Breast epithelium (tissue), 4 donors: Measurements from ENCODE around the gene PPFIA1. TPM values are rescaled to one million over a fixed set of nuclear protein-coding genes. Genes with fewer than 3 reads are reported as not detected.
A peak's percentile ranks its signal among the peaks of the same experiment; 100 is the strongest.

Experiments
- DNase-seq, 2 donors: peaks; one replicate each; pipeline ENCODE4 v3.0.0-alpha.2; 2019; ENCODE audit warnings: low spot score in 2 of 2
- H3K27ac ChIP-seq, 2 donors: fragments of 200-600 bp; sonication (generic) in 1 of 2; one replicate each; pipeline ENCODE4 v1.5.1; 2016 to 2019; ENCODE audit warnings: mild to moderate bottlenecking in 1 of 2
- H3K27me3 ChIP-seq, 2 donors: fragments of 200-600 bp; sonication (generic) in 1 of 2; one replicate each; pipeline versions ENCODE4 v1.5.1 to v1.6.0; 2017 to 2019; ENCODE audit warnings: control low read depth in 1 of 2, mild to moderate bottlenecking in 1 of 2
- H3K36me3 ChIP-seq: fragments of 200-600 bp; one replicate; pipeline ENCODE4 v1.5.1; 2019
- H3K4me1 ChIP-seq, 2 donors: fragments of 200-600 bp; sonication (generic); one replicate each; pipeline ENCODE4 v1.5.1; 2016 to 2019; ENCODE audit warnings: control low read depth in 1 of 2
- H3K4me3 ChIP-seq, 3 donors: fragments of 200-600 bp; sonication (generic); 1 replicate in 2 of 3; 2 replicates in 1 of 3; pipeline ENCODE4 v1.5.1; 2016 to 2019; ENCODE audit warnings: mild to moderate bottlenecking in 3 of 3, moderate library complexity in 2 of 3
- H3K9me3 ChIP-seq, 2 donors: fragments of 200-600 bp; sonication (generic) in 1 of 2; one replicate each; pipeline ENCODE4 v1.5.1; 2016 to 2019; ENCODE audit warnings: control low read depth in 1 of 2
- POLR2A ChIP-seq: fragments of 450-650 bp; IDR thresholded peaks from one replicate; pipeline ENCODE4 v1.6.1; 2016; ENCODE audit warnings: antibody characterized with exemption, mild to moderate bottlenecking, moderate library complexity
- POLR2AphosphoS5 ChIP-seq, 3 donors: sonication (generic); formaldehyde crosslinking; IDR thresholded peaks; one replicate each; pipeline ENCODE4 v1.6.1; 2017; ENCODE audit warnings: antibody characterized with exemption in 3 of 3
- intact Hi-C: fragments of 100-400 bp; cut with DNase I; formaldehyde crosslinking; loops from one replicate; pipeline ENCODE4 v1.15.1; 2023; ENCODE audit warnings: low total_unique reads
- total RNA-seq, 3 donors: library from RNA; depleted of rRNA; stranded (reverse); fragments of >200 nt; gene quantifications; one replicate each; pipeline ENCODE4 v1.1.0, GENCODE V29; 2016
- TF ChIP-seq, protein P1 (sequence below), 3 donors: fragments of 450-650 bp; IDR thresholded peaks; one replicate each; pipeline ENCODE4 v1.5.1; 2016 to 2017; ENCODE audit warnings: antibody characterized with exemption in 3 of 3, mild to moderate bottlenecking in 3 of 3, moderate library complexity in 3 of 3

PPFIA1 gene
- total RNA-seq, 3 donors from 2014 or later: 52.2 to 80.8 (median 78.0) TPM

DNA sequence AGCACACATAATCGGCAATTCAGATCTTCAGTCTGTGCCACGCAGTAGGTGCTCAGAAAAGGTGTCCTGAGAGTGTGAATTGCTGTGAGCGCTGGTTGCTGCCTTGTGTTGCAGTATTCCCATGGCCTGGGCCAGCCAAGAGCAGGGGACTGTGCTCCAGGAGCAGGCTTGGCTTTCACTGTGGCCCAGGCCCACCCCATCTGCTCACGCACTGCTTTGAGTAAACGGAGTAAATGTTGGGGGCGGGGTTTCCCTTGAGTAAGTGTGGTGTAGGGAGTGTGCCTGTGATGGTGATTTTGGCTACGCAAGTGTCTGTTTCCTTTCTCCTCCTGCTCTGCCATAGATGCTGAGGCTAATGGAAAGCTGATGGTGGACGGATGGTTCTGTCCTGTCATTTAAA, 130.2 kb downstream of the PPFIA1 start:
- Histone ChIP-seq H3K4me3 (peak overlapping the region in 1 of 3 donors; percentile 99), H3K36me3 (no peaks in the 10 kb centered on the region), H3K27me3 (no peaks in the 10 kb centered on the region), H3K9me3 (no peaks in the 10 kb centered on the region), H3K27ac (peak overlapping the region; percentile 95), H3K4me1 (peaks cover 0 to 12% of the 10 kb centered on the region in 2 donors)
- intact Hi-C loops: no loop called here
- no peak for TF ChIP-seq POLR2AphosphoS5 (IDR thresholded peaks at IDR 0.05)
- TF ChIP-seq POLR2A: no peak
- TF ChIP-seq, protein P1, sequence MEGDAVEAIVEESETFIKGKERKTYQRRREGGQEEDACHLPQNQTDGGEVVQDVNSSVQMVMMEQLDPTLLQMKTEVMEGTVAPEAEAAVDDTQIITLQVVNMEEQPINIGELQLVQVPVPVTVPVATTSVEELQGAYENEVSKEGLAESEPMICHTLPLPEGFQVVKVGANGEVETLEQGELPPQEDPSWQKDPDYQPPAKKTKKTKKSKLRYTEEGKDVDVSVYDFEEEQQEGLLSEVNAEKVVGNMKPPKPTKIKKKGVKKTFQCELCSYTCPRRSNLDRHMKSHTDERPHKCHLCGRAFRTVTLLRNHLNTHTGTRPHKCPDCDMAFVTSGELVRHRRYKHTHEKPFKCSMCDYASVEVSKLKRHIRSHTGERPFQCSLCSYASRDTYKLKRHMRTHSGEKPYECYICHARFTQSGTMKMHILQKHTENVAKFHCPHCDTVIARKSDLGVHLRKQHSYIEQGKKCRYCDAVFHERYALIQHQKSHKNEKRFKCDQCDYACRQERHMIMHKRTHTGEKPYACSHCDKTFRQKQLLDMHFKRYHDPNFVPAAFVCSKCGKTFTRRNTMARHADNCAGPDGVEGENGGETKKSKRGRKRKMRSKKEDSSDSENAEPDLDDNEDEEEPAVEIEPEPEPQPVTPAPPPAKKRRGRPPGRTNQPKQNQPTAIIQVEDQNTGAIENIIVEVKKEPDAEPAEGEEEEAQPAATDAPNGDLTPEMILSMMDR (IDR thresholded peaks at IDR 0.05): no peak
- no peak for DNase-seq

DNA sequence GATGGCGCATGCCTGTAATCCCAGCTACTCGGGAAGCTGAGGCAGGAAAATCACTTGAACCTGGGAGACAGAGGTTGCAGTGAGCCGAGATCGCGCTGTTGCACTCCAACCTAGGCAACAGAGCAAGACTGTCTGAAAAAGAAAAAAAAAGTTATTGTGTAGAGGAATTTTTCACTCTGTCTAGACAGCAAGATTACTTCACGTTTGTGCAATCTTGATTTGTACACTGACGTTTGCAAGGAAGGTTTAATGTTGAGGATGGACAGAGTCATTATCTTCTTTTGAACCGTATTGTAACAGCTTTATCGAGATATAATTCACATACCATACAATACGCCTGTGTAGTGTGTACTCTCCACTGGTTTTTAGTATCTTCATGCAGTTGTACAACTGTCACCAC, 131.5 kb downstream of the PPFIA1 start:
- H3K36me3 ChIP-seq: peaks cover 1% of the 10 kb centered on the region
- H3K27ac ChIP-seq: no peak overlapping the region
- H3K27me3 ChIP-seq: no peaks in the 10 kb centered on the region
- DNase-seq: no peak
- no peak for TF ChIP-seq POLR2AphosphoS5 (IDR thresholded peaks at IDR 0.05)
- no peak for TF ChIP-seq POLR2A
- TF ChIP-seq, protein P1 (IDR thresholded peaks at IDR 0.05): no peak
- intact Hi-C loops: no loop called here
- H3K9me3 ChIP-seq: no peaks in the 10 kb centered on the region
- no peak overlapping the region for H3K4me3 ChIP-seq
- peaks cover 0 to 12% of the 10 kb centered on the region in 2 donors for H3K4me1 ChIP-seq

- peaks cover 0 to 12% of the 10 kb centered on the region in 2 donors for H3K4me1 ChIP-seq
Measured at GRCh38 chr11:70402685-70403084, 132.2 kb downstream of the PPFIA1 start.

DNA sequence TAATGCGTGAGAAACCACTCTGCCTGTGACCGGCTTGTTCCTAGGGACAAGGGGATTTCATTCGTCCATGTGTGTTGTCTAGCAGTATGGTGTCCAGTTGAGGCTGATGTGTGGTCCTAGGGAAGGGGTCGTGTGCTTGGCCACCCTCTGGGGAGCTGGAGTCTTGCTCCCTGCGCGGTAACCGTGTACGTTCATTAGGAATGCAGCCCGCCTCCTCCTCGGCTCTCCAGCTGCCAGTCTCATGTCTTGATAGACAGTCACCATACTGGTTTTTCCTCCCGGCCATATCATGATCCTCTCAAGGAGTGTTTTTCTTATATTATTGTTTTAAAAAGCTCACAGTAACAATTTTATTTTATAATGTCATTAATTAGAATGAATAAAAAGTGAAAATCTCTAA, 133.8 kb downstream of the PPFIA1 start:
- no peaks in the 10 kb centered on the region for H3K9me3 ChIP-seq
- H3K4me3 ChIP-seq: no peak overlapping the region
- H3K27ac ChIP-seq: no peak overlapping the region
- intact Hi-C loops: no loop called here
- TF ChIP-seq, protein P1 (IDR thresholded peaks at IDR 0.05): no peak
- TF ChIP-seq POLR2A (no peak), POLR2AphosphoS5 (IDR thresholded peaks at IDR 0.05) (no peak)
- peaks cover 0 to 12% of the 10 kb centered on the region in 2 donors for H3K4me1 ChIP-seq
- DNase-seq: no peak
- H3K36me3 ChIP-seq: peaks cover 6% of the 10 kb centered on the region
- H3K27me3 ChIP-seq: no peaks in the 10 kb centered on the region

More at GRCh38 chr11:70402685-70403084, 132.2 kb downstream of the PPFIA1 start:
- no peak for TF ChIP-seq POLR2A
- TF ChIP-seq, protein P1 (IDR thresholded peaks at IDR 0.05): no peak
- no peak for TF ChIP-seq POLR2AphosphoS5 (IDR thresholded peaks at IDR 0.05)
- Histone ChIP-seq H3K27ac (no peak overlapping the region), H3K36me3 (peaks cover 6% of the 10 kb centered on the region), H3K4me3 (no peak overlapping the region), H3K27me3 (no peaks in the 10 kb centered on the region), H3K9me3 (no peaks in the 10 kb centered on the region)
- intact Hi-C loops: no loop called here
- no peak for DNase-seq

- H3K27ac ChIP-seq: no peak overlapping the region
- intact Hi-C loops: loop anchor here (5.0 kb wide), 1 partner anchor 1154 kb away; no protein-coding TSS in a partner anchor
- H3K4me3 ChIP-seq: no peak overlapping the region
- no peaks in the 10 kb centered on the region for H3K9me3 ChIP-seq
- peaks cover 0 to under 1% of the 10 kb centered on the region in 2 donors for H3K4me1 ChIP-seq
- TF ChIP-seq POLR2A: no peak
- no peak for TF ChIP-seq POLR2AphosphoS5 (IDR thresholded peaks at IDR 0.05)
- TF ChIP-seq, protein P1 (IDR thresholded peaks at IDR 0.05): no peak
- DNase-seq: no peak
- peaks cover 15% of the 10 kb centered on the region for H3K36me3 ChIP-seq
- H3K27me3 ChIP-seq: no peaks in the 10 kb centered on the region
Measured at GRCh38 chr11:70405679-70406395, 135.3 kb downstream of the PPFIA1 start.
